Hepatocyte (in vitro differentiated cells): ENCODE results near the gene NCF2. TPM values are rescaled to one million over a fixed set of nuclear protein-coding genes. Genes with fewer than 3 reads are reported as not detected.
A peak's percentile ranks its signal among the peaks of the same experiment; 100 is the strongest.

Experiments used
- DNase-seq: peaks from one replicate; pipeline ENCODE4 v3.0.0-alpha.2; 2016; ENCODE audit warnings: low spot score
- H2AFZ ChIP-seq: fragments of 200-600 bp; sonication (generic); 2 replicates; pipeline ENCODE4 v1.6.0; 2016; ENCODE audit warnings: antibody characterized with exemption, mild to moderate bottlenecking
- H3K27ac ChIP-seq: fragments of 200-600 bp; sonication (generic); 2 replicates; pipeline ENCODE4 v1.5.1; 2016; ENCODE audit warnings: mild to moderate bottlenecking
- H3K27me3 ChIP-seq: fragments of 200-600 bp; sonication (generic); 2 replicates; pipeline ENCODE4 v1.6.1; 2016
- H3K36me3 ChIP-seq: fragments of 200-600 bp; sonication (generic); replicated peaks from 2 replicates; pipeline ENCODE4 v1.5.1; 2016; ENCODE audit warnings: low read depth; ENCODE audit not compliant: insufficient read depth
- H3K4me1 ChIP-seq: fragments of 200-600 bp; sonication (generic); 2 replicates; pipeline ENCODE4 v1.5.1; 2016; ENCODE audit warnings: mild to moderate bottlenecking, moderate library complexity; ENCODE audit not compliant: insufficient read depth
- H3K4me2 ChIP-seq: fragments of 200-600 bp; sonication (generic); 2 replicates; pipeline ENCODE4 v1.6.0; 2016
- H3K4me3 ChIP-seq: fragments of 200-600 bp; sonication (generic); 2 replicates; pipeline ENCODE4 v1.5.1; 2016; ENCODE audit warnings: mild to moderate bottlenecking
- H3K79me2 ChIP-seq: fragments of 200-600 bp; sonication (generic); 2 replicates; pipeline ENCODE4 v1.6.0; 2017; ENCODE audit warnings: mild to moderate bottlenecking
- H3K9me2 ChIP-seq: fragments of 200-600 bp; sonication (generic); replicated peaks from 2 replicates; pipeline ENCODE4 v1.6.0; 2017; ENCODE audit warnings: mild to moderate bottlenecking; ENCODE audit not compliant: insufficient read depth
- H3K9me3 ChIP-seq: fragments of 200-600 bp; sonication (generic); 2 replicates; pipeline ENCODE4 v1.5.1; 2016; ENCODE audit warnings: low read depth, mild to moderate bottlenecking
- H4K20me1 ChIP-seq: fragments of 200-600 bp; sonication (generic); 2 replicates; pipeline ENCODE4 v1.6.0; 2016; ENCODE audit warnings: mild to moderate bottlenecking; ENCODE audit not compliant: insufficient read depth, poor library complexity, severe bottlenecking
- CTCF ChIP-seq: fragments of 200-600 bp; sonication (generic); IDR thresholded peaks from 2 replicates; pipeline ENCODE4 v1.5.1; 2016; ENCODE audit warnings: antibody characterized with exemption, mild to moderate bottlenecking; ENCODE audit not compliant: poor library complexity
- EZH2 ChIP-seq: fragments of 200-600 bp; sonication (generic); IDR thresholded peaks from 2 replicates; pipeline ENCODE4 v1.6.1; 2016; ENCODE audit warnings: antibody characterized with exemption, mild to moderate bottlenecking, borderline replicate concordance
- EZH2phosphoT487 ChIP-seq: fragments of 200-600 bp; sonication (generic); IDR thresholded peaks from one replicate; pipeline ENCODE4 v1.6.1; 2018; ENCODE audit warnings: antibody characterized with exemption, mild to moderate bottlenecking, low read depth, moderate library complexity; ENCODE audit not compliant: unreplicated experiment, severe bottlenecking
- WGBS: methylation state at CpG from one replicate; pipeline ENCODE4 v1.1.6; 2016; ENCODE audit warnings: low lambda C conversion rate; ENCODE audit errors: missing lambda C conversion rate; 5-methylcytosine and 5-hydroxymethylcytosine counted together
- polyA plus RNA-seq: library from polyadenylated mRNA; unstranded; fragments of >200 nt; fragmentation: Nextera tagmentation; extraction: Ambion mirVana; gene quantifications from 2 replicates; pipeline ENCODE4 v1.2.1, GENCODE V29; 2016
- total RNA-seq: library from RNA; depleted of rRNA; stranded (reverse); fragments of >200 nt; gene quantifications from 2 replicates; pipeline ENCODE4 v1.2.3, GENCODE V29; 2014

NCF2 gene
- total and polyA plus RNA-seq, 2 experiments from 2014 or later, result 3.1 to 13.7 TPM

- no peak overlapping the region for H3K4me2 ChIP-seq
- H3K79me2 ChIP-seq, result peaks cover 2% of the 10 kb centered on the region
- peaks cover 5% of the 10 kb centered on the region for H3K4me1 ChIP-seq
- no peaks in the 10 kb centered on the region for H3K36me3 ChIP-seq
- peak overlapping the region; percentile 78 for H3K27ac ChIP-seq
- H3K9me3 ChIP-seq, result no peaks in the 10 kb centered on the region
- H3K9me2 ChIP-seq, result no peaks in the 10 kb centered on the region
- 48% methylated on average over 2 of the region's 2 CpGs for WGBS
- H2AFZ ChIP-seq, result no peak overlapping the region
- no peaks in the 10 kb centered on the region for H4K20me1 ChIP-seq
- no peak overlapping the region for H3K4me3 ChIP-seq
- TF ChIP-seq EZH2phosphoT487, result no peak
- peak; percentile 70 for TF ChIP-seq CTCF
- TF ChIP-seq EZH2, result no peak
- DNase-seq, result peak; percentile 74
- H3K27me3 ChIP-seq, result no peaks in the 10 kb centered on the region
Observed at GRCh38 chr1:183543619-183544204, 46.5 kb downstream of the NCF2 start.

- no peaks in the 10 kb centered on the region for H3K9me3 ChIP-seq
- H4K20me1 ChIP-seq, result no peaks in the 10 kb centered on the region
- H3K4me2 ChIP-seq, result no peak overlapping the region
- no peaks in the 10 kb centered on the region for H3K27me3 ChIP-seq
- no peaks in the 10 kb centered on the region for H3K79me2 ChIP-seq
- no peak for DNase-seq
- H3K4me1 ChIP-seq, result no peaks in the 10 kb centered on the region
- H3K4me3 ChIP-seq, result no peak overlapping the region
- TF ChIP-seq EZH2 (no peak), CTCF (no peak), EZH2phosphoT487 (no peak)
- H3K36me3 ChIP-seq, result no peaks in the 10 kb centered on the region
- no peaks in the 10 kb centered on the region for H3K9me2 ChIP-seq
- no peak overlapping the region for H3K27ac ChIP-seq
- H2AFZ ChIP-seq, result no peak overlapping the region
- WGBS, result 96% methylated on average over 4 of the region's 4 CpGs
Observed at GRCh38 chr1:183537405-183537804, 52.9 kb downstream of the NCF2 start.

- 96% methylated on average over 3 of the region's 3 CpGs for WGBS
- H3K79me2 ChIP-seq, result no peaks in the 10 kb centered on the region
- no peak overlapping the region for H2AFZ ChIP-seq
- H3K4me3 ChIP-seq, result no peak overlapping the region
- DNase-seq, result no peak
- no peaks in the 10 kb centered on the region for H3K9me3 ChIP-seq
- H3K4me2 ChIP-seq, result no peak overlapping the region
- no peak overlapping the region for H3K27ac ChIP-seq
- TF ChIP-seq EZH2phosphoT487, result no peak
- TF ChIP-seq EZH2, result no peak
- no peak for TF ChIP-seq CTCF
- H3K27me3 ChIP-seq, result no peaks in the 10 kb centered on the region
- H3K4me1 ChIP-seq, result no peaks in the 10 kb centered on the region
- H3K36me3 ChIP-seq, result no peaks in the 10 kb centered on the region
- H4K20me1 ChIP-seq, result no peaks in the 10 kb centered on the region
- no peaks in the 10 kb centered on the region for H3K9me2 ChIP-seq
Observed at GRCh38 chr1:183533617-183534174, 56.6 kb downstream of the NCF2 start.
